Activated naive CD8-positive, alpha-beta T cell treated with anti-CD3 and anti-CD28 coated beads for 36 hours (primary cell): ENCODE data around the gene ITIH2. TPM values are rescaled to one million over a fixed set of nuclear protein-coding genes. Genes with fewer than 3 reads are reported as not detected.
A peak's percentile ranks its signal among the peaks of the same experiment; 100 is the strongest.
"Not testable (repeated sequence)": the region's sequence is repeated elsewhere in the genome, so short reads cannot be mapped to it uniquely, and the experiment has no call there.

Experiments used
- DNase-seq: peaks from one replicate; pipeline ENCODE4 v3.0.0; 2021
- H3K27ac Mint-ChIP-seq: one replicate; pipeline ENCODE4 v1.8.0; 2022; ENCODE audit warnings: mild to moderate bottlenecking, moderate library complexity, mixed read lengths
- H3K27me3 Mint-ChIP-seq: one replicate; pipeline ENCODE4 v1.8.0; 2022; ENCODE audit warnings: mild to moderate bottlenecking, mixed read lengths
- H3K36me3 Mint-ChIP-seq: one replicate; pipeline ENCODE4 v1.8.0; 2021; ENCODE audit warnings: mild to moderate bottlenecking, mixed read lengths
- H3K4me1 Mint-ChIP-seq: one replicate; pipeline ENCODE4 v1.8.0; 2021; ENCODE audit warnings: mixed read lengths
- H3K4me3 Mint-ChIP-seq: one replicate; pipeline ENCODE4 v1.8.0; 2022; ENCODE audit warnings: mild to moderate bottlenecking, moderate library complexity, mixed read lengths
- H3K9me3 Mint-ChIP-seq: one replicate; pipeline ENCODE4 v1.8.0; 2022; ENCODE audit warnings: mixed read lengths
- total RNA-seq, 2 experiments: library from RNA; stranded (reverse); gene quantifications; one replicate each; pipeline ENCODE4 v1.2.3, GENCODE V29; 2021

The ITIH2 gene, protein sequence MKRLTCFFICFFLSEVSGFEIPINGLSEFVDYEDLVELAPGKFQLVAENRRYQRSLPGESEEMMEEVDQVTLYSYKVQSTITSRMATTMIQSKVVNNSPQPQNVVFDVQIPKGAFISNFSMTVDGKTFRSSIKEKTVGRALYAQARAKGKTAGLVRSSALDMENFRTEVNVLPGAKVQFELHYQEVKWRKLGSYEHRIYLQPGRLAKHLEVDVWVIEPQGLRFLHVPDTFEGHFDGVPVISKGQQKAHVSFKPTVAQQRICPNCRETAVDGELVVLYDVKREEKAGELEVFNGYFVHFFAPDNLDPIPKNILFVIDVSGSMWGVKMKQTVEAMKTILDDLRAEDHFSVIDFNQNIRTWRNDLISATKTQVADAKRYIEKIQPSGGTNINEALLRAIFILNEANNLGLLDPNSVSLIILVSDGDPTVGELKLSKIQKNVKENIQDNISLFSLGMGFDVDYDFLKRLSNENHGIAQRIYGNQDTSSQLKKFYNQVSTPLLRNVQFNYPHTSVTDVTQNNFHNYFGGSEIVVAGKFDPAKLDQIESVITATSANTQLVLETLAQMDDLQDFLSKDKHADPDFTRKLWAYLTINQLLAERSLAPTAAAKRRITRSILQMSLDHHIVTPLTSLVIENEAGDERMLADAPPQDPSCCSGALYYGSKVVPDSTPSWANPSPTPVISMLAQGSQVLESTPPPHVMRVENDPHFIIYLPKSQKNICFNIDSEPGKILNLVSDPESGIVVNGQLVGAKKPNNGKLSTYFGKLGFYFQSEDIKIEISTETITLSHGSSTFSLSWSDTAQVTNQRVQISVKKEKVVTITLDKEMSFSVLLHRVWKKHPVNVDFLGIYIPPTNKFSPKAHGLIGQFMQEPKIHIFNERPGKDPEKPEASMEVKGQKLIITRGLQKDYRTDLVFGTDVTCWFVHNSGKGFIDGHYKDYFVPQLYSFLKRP
- not detected for total RNA-seq

DNA sequence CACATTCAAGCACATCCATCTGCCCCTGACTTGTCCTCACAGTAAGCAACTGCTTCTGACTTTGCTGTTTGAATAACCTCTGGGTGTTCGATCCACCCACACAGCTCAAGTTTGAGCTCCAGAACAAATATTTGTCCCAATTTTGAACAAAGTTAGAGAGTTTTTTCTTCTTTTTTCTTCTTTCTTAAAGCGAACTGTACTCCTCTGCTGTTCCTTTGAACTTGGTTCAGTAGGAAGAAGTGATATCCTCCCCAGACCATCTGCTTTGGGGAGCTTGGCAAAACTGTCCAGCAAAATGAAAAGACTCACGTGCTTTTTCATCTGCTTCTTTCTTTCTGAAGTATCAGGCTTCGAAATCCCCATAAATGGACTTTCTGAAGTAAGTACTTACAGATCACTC, at the start of gene ITIH2:
Gene ITIH2, plus strand, starts transcription at position 177 of the 400 bp plus-strand sequence. Its CDS starts 119 bp downstream, at position 296.
- no peak within 1 kb of the TSS for H3K27ac Mint-ChIP-seq
- H3K4me1 Mint-ChIP-seq: no peaks in the 10 kb centered on the region
- H3K27me3 Mint-ChIP-seq: peaks cover 38% of the 10 kb centered on the region
- H3K4me3 Mint-ChIP-seq: no peak within 1 kb of the TSS
- H3K36me3 Mint-ChIP-seq: no peaks in the 10 kb centered on the region
- DNase-seq: no peak
- no peaks in the 10 kb centered on the region for H3K9me3 Mint-ChIP-seq

DNA sequence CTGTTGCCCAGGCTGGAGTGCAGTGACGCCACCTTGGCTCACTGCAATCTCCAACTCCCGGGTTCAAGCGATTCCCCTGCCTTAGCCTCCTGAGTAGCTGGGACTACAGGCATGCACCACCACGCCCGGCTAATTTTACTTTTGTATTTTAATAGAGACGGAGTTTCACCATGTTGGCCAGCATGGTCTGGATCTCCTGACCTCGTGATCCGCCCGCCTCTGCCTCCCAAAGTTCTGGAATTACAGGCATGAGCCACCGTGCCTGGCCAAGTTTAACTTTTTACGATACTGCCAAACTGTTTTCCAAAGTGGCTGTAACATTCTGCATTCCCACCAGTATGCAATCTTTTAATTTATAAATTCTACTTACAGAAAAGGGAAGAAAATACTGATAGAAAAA, 46.0 kb upstream of the ITIH2 start:
- H3K36me3 Mint-ChIP-seq, H3K4me3 Mint-ChIP-seq, H3K9me3 Mint-ChIP-seq, DNase-seq, H3K27ac Mint-ChIP-seq, H3K4me1 Mint-ChIP-seq: not testable (repeated sequence)
- H3K27me3 Mint-ChIP-seq: peaks cover 19% of the 10 kb centered on the region

DNA sequence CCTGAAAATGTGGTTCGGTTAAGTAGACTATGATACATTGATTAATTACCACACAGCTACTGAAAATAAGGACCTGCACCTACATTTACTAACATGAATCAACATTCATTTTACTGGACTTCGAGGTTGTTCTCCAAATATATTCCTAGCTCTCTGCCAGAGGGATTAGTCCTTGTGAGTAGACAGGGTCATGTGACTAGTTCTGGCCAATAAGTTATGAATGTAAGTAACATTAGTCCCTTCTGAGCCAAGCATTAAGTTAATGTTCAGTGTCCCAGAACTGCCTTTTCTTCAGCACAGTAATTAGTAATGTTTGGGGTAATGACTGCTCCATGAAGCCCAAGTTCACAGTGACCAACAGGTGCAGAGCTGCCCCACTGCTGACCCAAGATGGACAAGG, 45.6 kb upstream of the ITIH2 start:
- Mint-ChIP-seq H3K4me3 (no peak overlapping the region), H3K27me3 (peaks cover 24% of the 10 kb centered on the region), H3K9me3 (no peaks in the 10 kb centered on the region), H3K36me3 (no peaks in the 10 kb centered on the region), H3K27ac (no peak overlapping the region), H3K4me1 (no peaks in the 10 kb centered on the region)
- no peak for DNase-seq

DNA sequence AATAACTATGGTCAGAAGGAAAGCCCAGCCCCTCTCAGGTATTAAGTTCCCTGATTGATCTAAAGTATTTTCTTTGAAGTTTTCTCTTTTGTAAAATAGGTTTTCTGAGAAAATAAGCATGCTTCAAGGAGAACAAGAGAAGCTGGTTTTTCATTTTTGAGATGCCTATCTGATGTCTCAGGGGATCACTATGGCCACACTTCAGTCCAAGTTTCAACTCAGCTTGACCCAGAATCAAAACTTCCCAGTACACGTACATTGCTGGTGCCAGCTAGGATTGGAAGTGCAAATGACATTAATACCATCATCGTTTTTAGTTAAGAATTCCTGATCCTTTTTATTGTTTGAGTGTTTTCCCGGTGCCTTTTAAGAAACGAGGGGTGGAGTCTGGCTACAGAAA, 43.6 kb upstream of the ITIH2 start:
- peaks cover 39% of the 10 kb centered on the region for H3K27me3 Mint-ChIP-seq

DNA sequence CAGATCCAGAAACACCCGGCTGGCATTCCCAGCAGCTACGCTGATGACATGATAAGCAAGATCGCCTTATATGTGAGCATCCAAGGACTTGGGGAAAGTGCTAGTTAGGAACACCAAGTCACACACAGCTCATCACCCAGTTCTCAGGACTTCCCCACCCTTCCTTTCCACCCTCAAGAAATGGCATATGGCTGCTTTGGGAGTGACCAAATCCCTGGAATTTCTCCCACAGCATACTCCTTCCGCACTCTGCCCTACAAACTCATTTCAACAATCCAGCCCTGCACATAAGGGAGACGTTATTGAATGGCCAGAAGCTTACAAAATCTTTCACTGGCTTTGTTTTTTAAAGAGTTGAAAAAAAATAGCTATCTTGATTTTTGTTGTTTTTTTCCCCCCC, 40.6 kb upstream of the ITIH2 start:
- Mint-ChIP-seq H3K4me1 (peaks cover 8% of the 10 kb centered on the region), H3K9me3 (no peaks in the 10 kb centered on the region), H3K27me3 (peaks cover 57% of the 10 kb centered on the region), H3K4me3 (no peak overlapping the region), H3K36me3 (no peaks in the 10 kb centered on the region), H3K27ac (no peak overlapping the region)
- no peak for DNase-seq

More for the DNA sequence above, 43.6 kb upstream of the ITIH2 start:
- H3K27ac Mint-ChIP-seq: no peak overlapping the region
- no peak for DNase-seq
- no peaks in the 10 kb centered on the region for H3K4me1 Mint-ChIP-seq
- no peak overlapping the region for H3K4me3 Mint-ChIP-seq
- no peaks in the 10 kb centered on the region for H3K9me3 Mint-ChIP-seq
- H3K36me3 Mint-ChIP-seq: no peaks in the 10 kb centered on the region

DNA sequence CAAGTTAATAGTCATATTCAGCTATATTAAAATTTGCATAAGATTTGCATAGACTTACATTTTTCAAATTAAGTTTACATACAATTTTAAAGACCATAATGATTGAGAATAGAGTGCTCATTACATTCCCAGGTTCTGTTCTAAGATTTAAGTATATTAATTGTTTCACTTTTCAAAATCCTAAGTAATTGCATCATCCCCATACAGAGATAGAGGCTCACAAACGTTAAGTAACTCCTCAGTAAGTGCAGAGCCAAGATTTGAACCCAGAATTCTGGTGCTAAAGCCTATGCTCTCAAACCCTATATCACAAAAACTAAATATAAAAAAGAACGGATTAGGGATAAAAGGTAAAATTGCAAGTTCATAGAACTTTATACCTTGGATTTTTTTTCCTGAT, 38.4 kb upstream of the ITIH2 start:
- H3K36me3 Mint-ChIP-seq: no peaks in the 10 kb centered on the region
- no peaks in the 10 kb centered on the region for H3K9me3 Mint-ChIP-seq
- peaks cover 71% of the 10 kb centered on the region for H3K27me3 Mint-ChIP-seq
- no peak overlapping the region for H3K4me3 Mint-ChIP-seq
- H3K4me1 Mint-ChIP-seq: peaks cover 10% of the 10 kb centered on the region
- H3K27ac Mint-ChIP-seq: no peak overlapping the region
- DNase-seq: no peak

DNA sequence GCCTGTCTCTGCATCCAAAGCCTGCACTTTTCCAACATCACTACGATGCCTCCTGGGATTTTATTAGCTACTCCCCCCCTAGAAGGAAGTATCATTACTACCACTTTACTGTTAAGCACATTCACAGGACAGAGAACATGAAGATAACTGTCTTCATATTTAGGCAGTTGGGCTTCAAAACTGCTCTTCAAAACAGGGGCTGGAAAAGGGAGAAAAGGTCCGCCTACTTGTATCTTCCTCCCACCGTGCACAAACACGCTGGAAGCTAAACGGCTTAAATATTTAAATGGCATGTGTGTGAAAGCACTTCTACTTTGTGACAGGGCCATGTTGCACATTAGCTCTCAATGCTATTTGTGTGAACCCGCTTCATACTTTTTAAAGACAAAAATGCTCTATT, 37.3 kb upstream of the ITIH2 start:
- Mint-ChIP-seq H3K4me3 (peak overlapping the region; percentile 60), H3K27me3 (peaks cover 71% of the 10 kb centered on the region), H3K27ac (no peak overlapping the region), H3K36me3 (no peaks in the 10 kb centered on the region), H3K4me1 (peaks cover 10% of the 10 kb centered on the region), H3K9me3 (no peaks in the 10 kb centered on the region)
- no peak for DNase-seq

DNA sequence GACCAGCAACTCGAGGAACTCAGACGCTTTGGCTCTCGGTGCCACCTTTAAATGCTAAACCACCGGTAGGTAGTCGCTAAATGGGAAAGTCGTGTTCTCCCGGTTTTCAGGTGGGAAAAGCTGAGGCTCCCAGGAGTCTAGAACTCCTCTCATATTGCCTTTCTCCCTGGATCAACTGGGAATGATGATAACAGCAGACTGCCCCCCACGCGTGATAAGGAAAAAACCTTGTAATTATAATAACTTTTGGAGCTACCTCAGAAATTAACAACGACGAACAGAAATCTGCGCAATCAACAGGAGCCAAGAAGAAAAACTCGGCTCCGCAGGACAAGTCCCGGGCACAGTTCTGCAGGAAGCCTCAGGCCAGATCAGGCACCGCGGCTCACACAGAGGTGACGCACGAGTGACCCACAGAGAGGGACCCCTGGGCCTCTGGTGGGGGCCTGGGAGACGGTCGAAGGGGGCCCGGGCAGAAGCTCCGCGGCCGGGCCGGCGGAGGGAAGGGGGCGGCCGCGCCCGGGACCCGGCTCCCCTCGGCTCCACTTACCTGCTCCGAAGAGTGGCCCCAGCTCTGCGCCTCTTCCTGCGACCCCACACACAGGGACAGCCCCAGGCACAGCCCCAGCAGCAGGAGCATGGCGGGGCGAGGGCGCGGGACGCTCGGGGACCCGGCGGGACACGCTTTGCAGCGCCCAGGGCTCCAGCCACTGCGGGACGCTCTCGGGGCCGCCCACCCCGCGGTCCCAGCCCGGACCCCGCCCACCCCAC, 36.7 kb upstream of the ITIH2 start, which contains the start of gene ITIH5:
Gene ITIH5, minus strand, starts transcription at position 714 of the 771 bp plus-strand sequence. Its CDS starts 74 bp downstream, at position 640.
- peaks cover 75% of the 10 kb centered on the region for H3K27me3 Mint-ChIP-seq

DNA sequence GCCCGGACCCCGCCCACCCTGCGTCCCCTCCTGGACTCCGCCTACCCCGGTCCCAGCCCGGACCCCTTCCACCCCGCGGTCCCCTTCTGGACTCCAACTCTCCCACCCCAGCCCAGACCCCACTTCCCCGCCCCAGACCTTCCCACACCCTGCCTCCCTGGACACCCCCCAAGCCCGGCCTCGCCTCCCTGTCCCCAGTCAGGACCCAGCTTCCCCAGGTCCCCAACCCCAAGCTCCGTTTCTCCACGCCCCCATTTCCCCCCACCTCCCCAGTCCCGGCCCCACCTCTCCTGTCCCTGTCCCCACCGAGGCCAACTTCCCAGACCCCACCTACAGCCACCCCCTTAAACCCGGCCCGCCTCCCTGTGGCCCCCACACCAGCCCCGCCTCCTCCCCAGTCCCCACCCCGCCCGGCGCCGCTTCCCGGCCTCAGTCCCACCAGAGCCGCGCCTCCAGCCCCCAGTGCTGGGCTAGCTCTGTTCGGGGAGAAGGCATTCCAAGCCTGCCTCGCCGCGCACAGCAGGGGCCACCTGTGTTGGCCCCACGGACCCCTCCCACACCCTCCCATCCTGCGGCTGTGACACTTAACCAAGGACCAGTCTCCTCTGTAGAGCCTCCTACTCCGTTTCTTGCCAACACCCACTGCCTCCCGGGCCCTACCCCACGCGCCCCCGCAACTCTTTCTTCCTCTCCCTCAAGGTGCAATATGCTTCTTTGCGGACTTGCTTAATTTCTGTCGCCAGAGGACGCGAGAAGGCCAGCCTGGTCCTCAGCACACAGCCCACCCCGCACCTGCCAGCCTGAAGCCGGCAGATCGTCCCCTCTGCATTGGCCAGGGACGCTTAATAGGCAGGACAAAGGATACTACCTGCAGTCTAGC, 35.6 kb upstream of the ITIH2 start:
- H3K9me3 Mint-ChIP-seq: no peaks in the 10 kb centered on the region
- H3K27ac Mint-ChIP-seq: no peak overlapping the region
- peaks cover 10% of the 10 kb centered on the region for H3K4me1 Mint-ChIP-seq
- no peak for DNase-seq
- no peaks in the 10 kb centered on the region for H3K36me3 Mint-ChIP-seq
- peaks cover 80% of the 10 kb centered on the region for H3K27me3 Mint-ChIP-seq
- peak overlapping the region; percentile 70 for H3K4me3 Mint-ChIP-seq

More for the DNA sequence above, 36.7 kb upstream of the ITIH2 start, which contains the start of gene ITIH5:
- Mint-ChIP-seq H3K9me3 (no peaks in the 10 kb centered on the region), H3K36me3 (no peaks in the 10 kb centered on the region), H3K4me3 (peak within 1 kb of the TSS; percentile 70), H3K4me1 (peaks cover 10% of the 10 kb centered on the region), H3K27ac (no peak within 1 kb of the TSS)
- peak; percentile 3 for DNase-seq

DNA sequence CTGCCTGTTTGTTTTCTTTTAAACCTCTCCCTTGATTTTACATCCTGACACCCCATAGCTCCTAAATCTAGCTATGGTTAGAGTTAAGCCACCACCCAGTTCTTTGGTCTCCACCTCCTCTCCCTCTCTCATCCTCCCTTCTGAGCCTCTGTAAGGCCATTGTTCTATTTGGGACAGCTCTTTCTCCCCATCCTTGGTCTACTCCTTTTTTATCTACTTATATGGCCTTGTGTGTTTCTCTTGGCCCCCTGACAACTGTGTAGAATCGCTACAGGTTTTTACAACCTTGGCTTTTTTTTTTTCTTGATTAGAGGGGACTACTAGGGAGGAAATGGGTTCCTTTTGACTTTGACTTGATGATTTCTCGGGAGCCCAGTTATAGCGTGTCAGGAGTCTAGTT, 33.0 kb upstream of the ITIH2 start:
- Mint-ChIP-seq H3K4me3 (no peak overlapping the region), H3K9me3 (no peaks in the 10 kb centered on the region), H3K27ac (no peak overlapping the region), H3K27me3 (peaks cover 75% of the 10 kb centered on the region), H3K36me3 (no peaks in the 10 kb centered on the region), H3K4me1 (peaks cover 10% of the 10 kb centered on the region)
- DNase-seq: no peak

DNA sequence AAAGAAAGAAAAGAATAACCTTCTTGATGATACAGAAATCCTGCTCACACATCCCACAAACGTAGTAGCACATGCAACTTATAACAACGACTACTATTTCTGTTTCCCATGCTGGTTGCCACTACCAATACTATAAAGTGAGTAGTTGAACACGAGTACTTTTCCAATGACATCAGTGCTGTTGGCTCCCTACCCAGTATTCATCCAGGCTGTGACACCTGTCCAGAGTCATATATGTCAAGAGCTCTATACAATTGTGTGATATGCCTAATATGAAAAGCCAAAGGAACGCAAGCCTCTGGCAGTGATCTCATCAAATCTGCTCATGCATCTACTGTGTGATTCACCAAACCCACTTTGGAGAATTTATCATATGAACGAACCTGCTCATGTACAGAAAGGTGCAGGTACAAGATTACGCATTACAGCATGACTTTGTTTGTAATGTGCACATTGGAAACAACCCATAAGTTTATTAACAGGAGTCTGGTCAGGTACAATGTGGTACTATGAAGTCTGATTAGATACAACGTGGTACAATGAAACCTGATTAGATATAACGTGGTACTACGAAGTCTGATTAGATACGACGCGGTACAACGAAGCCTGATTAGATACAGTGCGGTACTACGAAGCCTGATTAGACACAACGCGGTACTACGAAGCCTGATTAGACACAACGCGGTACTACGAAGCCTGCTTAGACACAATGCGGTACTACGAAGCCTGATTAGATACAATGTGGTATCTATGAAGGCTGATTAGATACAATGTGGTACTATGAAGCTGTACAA, 30.6 kb upstream of the ITIH2 start:
- H3K4me3 Mint-ChIP-seq: no peak overlapping the region
- peaks cover 73% of the 10 kb centered on the region for H3K27me3 Mint-ChIP-seq
- no peaks in the 10 kb centered on the region for H3K9me3 Mint-ChIP-seq

DNA sequence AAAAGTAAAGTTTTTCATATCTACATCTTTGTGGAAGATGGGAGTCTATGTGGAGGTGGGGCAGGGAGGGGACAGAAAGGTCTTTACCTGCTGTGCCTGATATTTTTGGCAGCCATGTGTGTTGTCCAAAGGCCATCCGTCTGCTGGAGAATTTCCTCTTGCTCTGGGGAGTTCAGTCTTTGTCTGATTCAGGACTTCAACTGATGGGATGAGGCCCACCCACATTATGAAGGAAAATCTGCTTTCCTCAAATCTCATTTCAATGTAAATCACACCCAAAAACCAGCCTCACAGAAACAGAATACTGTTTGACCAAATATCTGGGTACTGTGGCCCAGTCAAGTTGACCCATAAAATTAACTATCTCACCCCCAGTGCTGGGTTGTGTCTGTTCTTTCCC, 23.9 kb upstream of the ITIH2 start:
- H3K27ac Mint-ChIP-seq: no peak overlapping the region
- peaks cover 8% of the 10 kb centered on the region for H3K9me3 Mint-ChIP-seq
- peaks cover 17% of the 10 kb centered on the region for H3K27me3 Mint-ChIP-seq
- no peak for DNase-seq
- H3K4me3 Mint-ChIP-seq: no peak overlapping the region
- no peaks in the 10 kb centered on the region for H3K4me1 Mint-ChIP-seq
- H3K36me3 Mint-ChIP-seq: no peaks in the 10 kb centered on the region

More for the DNA sequence above, 30.6 kb upstream of the ITIH2 start:
- H3K36me3 Mint-ChIP-seq: no peaks in the 10 kb centered on the region
- DNase-seq: no peak
- H3K4me1 Mint-ChIP-seq: peaks cover 3% of the 10 kb centered on the region
- no peak overlapping the region for H3K27ac Mint-ChIP-seq

DNA sequence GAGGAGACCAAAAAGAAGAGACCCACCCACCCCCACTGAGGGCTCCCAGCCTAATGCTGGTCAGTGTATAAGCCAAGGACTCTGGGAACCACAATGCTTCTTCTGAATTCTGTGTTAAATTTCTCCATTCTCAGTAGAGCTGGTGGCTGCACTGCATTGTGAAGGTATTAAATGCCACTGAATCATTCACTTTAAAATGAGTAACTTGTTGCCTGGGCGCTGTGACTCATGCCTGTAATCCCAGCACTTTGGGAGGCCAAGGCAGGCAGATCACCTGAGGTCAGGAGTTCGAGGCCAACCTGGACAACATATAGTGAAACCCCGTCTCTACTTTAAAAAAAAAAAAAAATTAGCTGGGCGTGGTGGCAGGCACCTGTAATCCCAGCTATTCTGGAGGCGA, 23.0 kb upstream of the ITIH2 start:
- not testable (repeated sequence) for H3K9me3 Mint-ChIP-seq, H3K4me3 Mint-ChIP-seq, H3K4me1 Mint-ChIP-seq, H3K36me3 Mint-ChIP-seq, H3K27ac Mint-ChIP-seq, DNase-seq
- peaks cover 16% of the 10 kb centered on the region for H3K27me3 Mint-ChIP-seq
